HepG2 (cell line): Measurements from ENCODE around the gene ELMO2. TPM values are rescaled to one million over a fixed set of nuclear protein-coding genes. Genes with fewer than 3 reads are reported as not detected.

Source experiments
- ATAC-seq: fragments of 200-7000 bp; cut with Tn5 transposase; 3 replicates; pipeline ENCODE4 v1.9.1; 2020; ENCODE audit warnings: mild to moderate bottlenecking, moderate library complexity
- BruUV-seq: library from RNA; stranded (reverse); fragments of 400-500 nt; replicated peaks from 2 replicates; lab custom pipeline; 2021; lab: Mats Ljungman, UMichigan
- CTCF ChIA-PET: fragments of 300-600 bp; formaldehyde crosslinking; extraction: SDS; loops from one replicate; lab custom pipeline; 2021; ENCODE audit warnings: low total read pairs, inconsistent platforms, low intra/inter-chr PET ratio; lab: Yijun Ruan, JAX
- POLR2A ChIA-PET: fragments of 350-600 bp; sonication (Branson Sonifier 250); formaldehyde crosslinking; loops from one replicate; lab custom pipeline; 2020; ENCODE audit warnings: antibody characterized with exemption, inconsistent platforms; lab: Yijun Ruan, JAX
- DNase-seq: peaks from one replicate; pipeline ENCODE4 v3.0.0-alpha.2; 2015; ENCODE audit warnings: low spot score
- FAIRE-seq: peaks from 3 replicates; lab custom pipeline; 2011; peaks lifted over from hg19 to GRCh38; lab: Jason Lieb, UNC
- H2AFZ ChIP-seq: one replicate; pipeline ENCODE4 v1.6.1; 2011; ENCODE audit warnings: low read length, inconsistent platforms
- H3K27ac ChIP-seq: fragments of 300-600 bp; 3 replicates; pipeline ENCODE4 v1.8.0; 2011; ENCODE audit warnings: mixed run types, mild to moderate bottlenecking, mixed read lengths, low read length, inconsistent platforms; ENCODE audit not compliant: insufficient read depth; ENCODE audit errors: extremely low read length
- H3K27me3 ChIP-seq, 2 experiments: fragments of 200-600 bp in 1 of 2; 2 replicates in 1 of 2; 3 replicates in 1 of 2; pipeline versions ENCODE4 v1.6.0 to v1.8.0; 2011; ENCODE audit warnings: low read length in 2 of 2, mild to moderate bottlenecking in 2 of 2, moderate library complexity in 2 of 2, inconsistent platforms in 1 of 2; ENCODE audit not compliant: insufficient read depth in 2 of 2, control insufficient read depth in 1 of 2
- H3K36me3 ChIP-seq, 2 experiments: fragments of 200-600 bp in 1 of 2; replicated peaks in 1 of 2; 2 replicates in 1 of 2; 3 replicates in 1 of 2; pipeline versions ENCODE4 v1.5.1 to v1.8.0; 2011; ENCODE audit warnings: low read length in 2 of 2, inconsistent platforms in 1 of 2; ENCODE audit not compliant: insufficient read depth in 2 of 2, control insufficient read depth in 1 of 2
- H3K4me1 ChIP-seq: 2 replicates; pipeline ENCODE4 v1.5.1; 2012; ENCODE audit warnings: low read length, inconsistent platforms; ENCODE audit not compliant: insufficient read depth
- H3K4me2 ChIP-seq: 2 replicates; pipeline ENCODE4 v1.6.0; 2011; ENCODE audit warnings: low read depth, low read length, inconsistent platforms
- H3K4me3 ChIP-seq, 3 experiments: fragments of 200-600 bp in 1 of 3; sonication (generic), shearing (Covaris generic) in 1 of 3; replicated peaks in 1 of 3; 2 replicates each; pipeline ENCODE4 v1.5.1; 2011 to 2016; ENCODE audit warnings: low read length in 3 of 3, inconsistent platforms in 2 of 3, low read depth in 2 of 3, mild to moderate bottlenecking in 2 of 3, control low read depth in 1 of 3, mixed read lengths in 1 of 3; ENCODE audit not compliant: insufficient read depth in 1 of 3
- H3K79me2 ChIP-seq: one replicate; pipeline ENCODE4 v1.6.1; 2011; ENCODE audit warnings: low read length, inconsistent platforms; ENCODE audit not compliant: insufficient read depth
- H3K9ac ChIP-seq: 2 replicates; pipeline ENCODE4 v1.6.0; 2011; ENCODE audit warnings: mild to moderate bottlenecking, low read depth, low read length, inconsistent platforms; ENCODE audit not compliant: insufficient read depth
- H3K9me3 ChIP-seq: 2 replicates; pipeline ENCODE4 v1.5.1; 2012; ENCODE audit warnings: mild to moderate bottlenecking, low read length
- H4K20me1 ChIP-seq: 2 replicates; pipeline ENCODE4 v1.6.0; 2011; ENCODE audit warnings: inconsistent platforms, mild to moderate bottlenecking, low read length, moderate library complexity; ENCODE audit not compliant: insufficient read depth
- EED ChIP-seq: sonication (generic); formaldehyde crosslinking; IDR thresholded peaks from 2 replicates; pipeline ENCODE4 v1.5.0; 2020; ENCODE audit warnings: mild to moderate bottlenecking, missing genetic modification reagents
- JUND ChIP-seq: sonication (generic); formaldehyde crosslinking; IDR thresholded peaks from 2 replicates; pipeline ENCODE4 v1.8.0; 2022; ENCODE audit warnings: mild to moderate bottlenecking, missing genetic modification reagents
- MXI1 ChIP-seq: IDR thresholded peaks from 3 replicates; pipeline ENCODE4 v1.6.1; 2012; ENCODE audit warnings: low read depth, low read length, inconsistent platforms, borderline replicate concordance
- POLR2G ChIP-seq: fragments of 200-400 bp; formaldehyde crosslinking; IDR thresholded peaks from 2 replicates; pipeline ENCODE4 v1.6.1; 2018; ENCODE audit warnings: mild to moderate bottlenecking, low read depth, low read length, moderate library complexity
- RNF2 ChIP-seq: fragments of 450-650 bp; conservative IDR thresholded peaks from 2 replicates; pipeline ENCODE4 v1.6.1; 2016; ENCODE audit warnings: low read depth
- SRY ChIP-seq: sonication (generic); formaldehyde crosslinking; IDR thresholded peaks from 2 replicates; pipeline ENCODE4 v1.8.0; 2022; ENCODE audit warnings: mild to moderate bottlenecking, missing genetic modification reagents
- ZBTB7B ChIP-seq: sonication (generic); formaldehyde crosslinking; IDR thresholded peaks from 2 replicates; pipeline ENCODE4 v1.4.0; 2020; ENCODE audit warnings: missing genetic modification reagents
- ZNF556 ChIP-seq: sonication (generic); formaldehyde crosslinking; IDR thresholded peaks from 2 replicates; pipeline ENCODE4 v1.4.0; 2020; ENCODE audit warnings: mild to moderate bottlenecking, missing genetic modification reagents, borderline replicate concordance
- ZSCAN22 ChIP-seq: sonication (generic); formaldehyde crosslinking; IDR thresholded peaks from 2 replicates; pipeline ENCODE4 v1.4.0; 2020; ENCODE audit warnings: mild to moderate bottlenecking, missing genetic modification reagents
- WGBS: methylation state at CpG from one replicate; pipeline ENCODE4 v1.1.6; 2017; ENCODE audit warnings: low lambda C conversion rate; 5-methylcytosine and 5-hydroxymethylcytosine counted together
- in situ Hi-C: cut with HindIII; loops from 2 replicates; pipeline ENCODE4 v1.10.0; 2017; ENCODE audit warnings: low pct_unique_long_range_greater_than_20kb; ENCODE audit not compliant: extremely low pct_ligation_motif_present
- intact Hi-C: fragments of 100-400 bp; cut with micrococcal nuclease; formaldehyde crosslinking; loops from one replicate; pipeline ENCODE4 v1.10.0; 2022; ENCODE audit not compliant: unreplicated experiment
- polyA plus RNA-seq, 8 experiments: library from polyadenylated mRNA; depleted of rRNA in 3 of 8; stranded (reverse) in 7 of 8; unstranded in 1 of 8; fragments of >200 nt; fragmentation: Illumina TruSeq in 4 of 8; extraction: Trizol in 4 of 8; gene quantifications; 2 replicates each; pipeline versions ENCODE4 v1.2.1 to v1.2.3, GENCODE V29; 2011 to 2016; ENCODE audit warnings: low read depth in 4 of 8, missing spikeins in 1 of 8, mixed read lengths in 1 of 8; ENCODE audit not compliant: insufficient read depth in 1 of 8
- total RNA-seq, 5 experiments: library from RNA; depleted of rRNA; stranded (reverse); fragments of >200 nt; fragmentation: Illumina TruSeq; extraction: Trizol; gene quantifications; 2 replicates each; pipeline ENCODE4 v1.2.3, GENCODE V29; 2016; ENCODE audit warnings: low read depth in 1 of 5
- TF ChIP-seq, protein P1 (sequence below): sonication (generic); formaldehyde crosslinking; IDR thresholded peaks from 2 replicates; pipeline ENCODE4 v1.5.1; 2020; ENCODE audit warnings: mild to moderate bottlenecking, missing genetic modification reagents
- TF ChIP-seq, protein P2 (sequence below): sonication (generic); formaldehyde crosslinking; IDR thresholded peaks from one replicate; pipeline ENCODE4 v1.5.1; 2020; ENCODE audit warnings: mild to moderate bottlenecking, missing genetic modification reagents; ENCODE audit errors: not compliant biosample characterization

ELMO2 gene
- total and polyA plus RNA-seq, 2 of the 13 experiments (the other 11 are each of a cell fraction or from before 2014, with no cell fraction given) = 30.6 to 35.7 TPM

DNA sequence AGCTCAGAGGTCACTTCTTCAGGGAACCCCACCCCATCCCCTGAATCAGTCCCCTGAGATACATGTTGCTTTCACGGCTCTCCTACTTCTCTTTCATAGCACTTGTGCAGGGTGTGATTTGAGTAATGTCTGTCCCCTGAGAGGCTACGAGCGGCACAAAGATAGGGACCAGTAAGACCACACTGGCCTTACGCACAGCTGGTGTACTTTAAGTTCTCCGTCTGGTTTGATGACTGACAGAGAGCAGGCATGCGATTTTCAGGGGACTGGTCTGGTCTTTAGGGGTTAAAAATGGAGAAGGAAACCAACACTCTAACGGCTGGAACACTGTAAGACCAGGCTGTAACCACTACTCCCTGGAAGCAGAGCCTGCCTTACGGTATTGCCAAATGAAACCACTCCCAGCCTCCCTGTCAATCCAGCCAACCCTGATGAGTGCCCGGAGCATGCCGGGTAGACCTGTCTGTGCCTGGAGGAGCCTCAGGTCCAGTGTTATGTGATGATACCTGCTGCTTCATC, 47.1 kb downstream of the ELMO2 start (continued):
- TF ChIP-seq ZSCAN22 (CRISPR knock-in tag) (no peak), JUND (CRISPR knock-in tag) (no peak), SRY (CRISPR knock-in tag) (no peak), RNF2 (no peak), ZBTB7B (no peak), POLR2G (0 out of 2 replicates have a peak, but pooled peaks have one; percentile 7)
- TF ChIP-seq, protein P1, sequence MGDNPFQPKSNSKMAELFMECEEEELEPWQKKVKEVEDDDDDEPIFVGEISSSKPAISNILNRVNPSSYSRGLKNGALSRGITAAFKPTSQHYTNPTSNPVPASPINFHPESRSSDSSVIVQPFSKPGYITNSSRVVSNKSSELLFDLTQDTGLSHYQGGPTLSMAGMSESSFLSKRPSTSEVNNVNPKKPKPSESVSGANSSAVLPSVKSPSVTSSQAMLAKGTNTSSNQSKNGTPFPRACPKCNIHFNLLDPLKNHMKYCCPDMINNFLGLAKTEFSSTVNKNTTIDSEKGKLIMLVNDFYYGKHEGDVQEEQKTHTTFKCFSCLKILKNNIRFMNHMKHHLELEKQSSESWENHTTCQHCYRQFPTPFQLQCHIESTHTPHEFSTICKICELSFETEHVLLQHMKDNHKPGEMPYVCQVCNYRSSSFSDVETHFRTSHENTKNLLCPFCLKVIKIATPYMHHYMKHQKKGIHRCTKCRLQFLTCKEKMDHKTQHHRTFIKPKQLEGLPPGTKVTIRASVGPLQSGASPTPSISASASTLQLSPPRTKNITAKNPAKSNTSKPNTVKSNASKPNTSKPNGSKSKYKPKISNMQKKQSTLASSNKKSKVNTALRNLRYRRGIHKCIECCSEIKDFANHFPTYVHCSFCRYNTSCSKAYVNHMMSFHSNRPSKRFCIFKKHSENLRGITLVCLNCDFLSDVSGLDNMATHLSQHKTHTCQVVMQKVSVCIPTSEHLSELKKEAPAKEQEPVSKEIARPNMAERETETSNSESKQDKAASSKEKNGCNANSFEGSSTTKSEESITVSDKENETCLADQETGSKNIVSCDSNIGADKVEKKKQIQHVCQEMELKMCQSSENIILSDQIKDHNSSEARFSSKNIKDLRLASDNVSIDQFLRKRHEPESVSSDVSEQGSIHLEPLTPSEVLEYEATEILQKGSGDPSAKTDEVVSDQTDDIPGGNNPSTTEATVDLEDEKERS (CRISPR knock-in tag) = no peak

DNA sequence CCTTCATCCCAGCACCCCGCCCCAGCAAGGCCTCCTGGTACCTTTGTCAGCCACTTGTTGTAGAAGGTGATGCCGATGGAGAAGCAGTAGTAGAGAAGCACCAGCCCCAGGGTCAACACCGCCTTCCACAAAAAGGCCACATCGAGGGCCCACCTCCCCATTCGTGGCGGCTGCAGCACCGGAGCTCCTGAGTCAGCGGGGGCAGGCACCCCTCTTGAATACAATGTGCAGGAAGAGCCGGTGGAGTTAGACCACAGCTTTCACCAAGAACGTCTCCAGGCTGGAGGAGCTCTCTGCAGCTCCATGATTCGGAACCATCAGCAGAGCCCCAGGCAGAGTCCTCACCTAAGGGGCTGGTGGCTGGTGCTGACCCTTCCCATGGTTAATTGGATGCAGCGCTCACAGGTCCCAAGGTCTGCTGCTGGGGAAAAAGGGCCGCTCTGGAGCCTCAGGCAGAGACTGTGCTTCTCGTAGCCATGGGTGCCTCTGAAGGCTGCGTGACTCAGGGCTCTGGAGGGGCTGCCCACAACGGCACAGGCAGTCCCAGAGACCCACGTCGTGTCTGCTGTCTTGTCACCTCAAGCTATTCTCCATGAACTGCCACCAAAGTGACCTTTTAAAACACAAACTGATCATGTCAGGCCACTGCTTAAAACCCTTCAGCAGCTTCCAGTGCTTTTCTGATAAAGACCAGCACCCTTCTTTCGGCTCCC, 47.9 kb downstream of the ELMO2 start:
- Histone ChIP-seq H3K27ac (no peak overlapping the region), H3K4me2 (no peak overlapping the region), H3K9me3 (no peaks in the 10 kb centered on the region), H3K4me1 (peaks cover 36% of the 10 kb centered on the region), H3K27me3 (no peaks in the 10 kb centered on the region; a peak in 1 of 5 replicates), H3K4me3 (no peak overlapping the region), H3K79me2 (peaks cover 21% of the 10 kb centered on the region), H4K20me1 (peaks cover 9% of the 10 kb centered on the region), H3K36me3 (peaks cover 18 to 21% of the 10 kb centered on the region in 2 experiments; a peak in 4 of 5 replicates), H2AFZ (no peak overlapping the region), H3K9ac (no peak overlapping the region)
- DNase-seq (no peak), FAIRE-seq (no peak), ATAC-seq (no peak)
- in situ Hi-C loops (loop anchor here (25.0 kb wide), 1 partner anchor 571 kb away; the partner anchor contains the start of genes DNTTIP1 and WFDC3), intact Hi-C loops (no loop called here)
- BruUV-seq = no TSS peak
- 98% methylated on average over 19 of the region's 19 CpGs for WGBS
- CTCF ChIA-PET = no interaction called here
- POLR2A ChIA-PET = interaction anchor here (0.6 to 1.2 kb wide), 2 partner anchors 12 to 48 kb away, joined by 3 to 4 read pairs; partner anchors contain the start of gene ELMO2
- TF ChIP-seq, protein P2, sequence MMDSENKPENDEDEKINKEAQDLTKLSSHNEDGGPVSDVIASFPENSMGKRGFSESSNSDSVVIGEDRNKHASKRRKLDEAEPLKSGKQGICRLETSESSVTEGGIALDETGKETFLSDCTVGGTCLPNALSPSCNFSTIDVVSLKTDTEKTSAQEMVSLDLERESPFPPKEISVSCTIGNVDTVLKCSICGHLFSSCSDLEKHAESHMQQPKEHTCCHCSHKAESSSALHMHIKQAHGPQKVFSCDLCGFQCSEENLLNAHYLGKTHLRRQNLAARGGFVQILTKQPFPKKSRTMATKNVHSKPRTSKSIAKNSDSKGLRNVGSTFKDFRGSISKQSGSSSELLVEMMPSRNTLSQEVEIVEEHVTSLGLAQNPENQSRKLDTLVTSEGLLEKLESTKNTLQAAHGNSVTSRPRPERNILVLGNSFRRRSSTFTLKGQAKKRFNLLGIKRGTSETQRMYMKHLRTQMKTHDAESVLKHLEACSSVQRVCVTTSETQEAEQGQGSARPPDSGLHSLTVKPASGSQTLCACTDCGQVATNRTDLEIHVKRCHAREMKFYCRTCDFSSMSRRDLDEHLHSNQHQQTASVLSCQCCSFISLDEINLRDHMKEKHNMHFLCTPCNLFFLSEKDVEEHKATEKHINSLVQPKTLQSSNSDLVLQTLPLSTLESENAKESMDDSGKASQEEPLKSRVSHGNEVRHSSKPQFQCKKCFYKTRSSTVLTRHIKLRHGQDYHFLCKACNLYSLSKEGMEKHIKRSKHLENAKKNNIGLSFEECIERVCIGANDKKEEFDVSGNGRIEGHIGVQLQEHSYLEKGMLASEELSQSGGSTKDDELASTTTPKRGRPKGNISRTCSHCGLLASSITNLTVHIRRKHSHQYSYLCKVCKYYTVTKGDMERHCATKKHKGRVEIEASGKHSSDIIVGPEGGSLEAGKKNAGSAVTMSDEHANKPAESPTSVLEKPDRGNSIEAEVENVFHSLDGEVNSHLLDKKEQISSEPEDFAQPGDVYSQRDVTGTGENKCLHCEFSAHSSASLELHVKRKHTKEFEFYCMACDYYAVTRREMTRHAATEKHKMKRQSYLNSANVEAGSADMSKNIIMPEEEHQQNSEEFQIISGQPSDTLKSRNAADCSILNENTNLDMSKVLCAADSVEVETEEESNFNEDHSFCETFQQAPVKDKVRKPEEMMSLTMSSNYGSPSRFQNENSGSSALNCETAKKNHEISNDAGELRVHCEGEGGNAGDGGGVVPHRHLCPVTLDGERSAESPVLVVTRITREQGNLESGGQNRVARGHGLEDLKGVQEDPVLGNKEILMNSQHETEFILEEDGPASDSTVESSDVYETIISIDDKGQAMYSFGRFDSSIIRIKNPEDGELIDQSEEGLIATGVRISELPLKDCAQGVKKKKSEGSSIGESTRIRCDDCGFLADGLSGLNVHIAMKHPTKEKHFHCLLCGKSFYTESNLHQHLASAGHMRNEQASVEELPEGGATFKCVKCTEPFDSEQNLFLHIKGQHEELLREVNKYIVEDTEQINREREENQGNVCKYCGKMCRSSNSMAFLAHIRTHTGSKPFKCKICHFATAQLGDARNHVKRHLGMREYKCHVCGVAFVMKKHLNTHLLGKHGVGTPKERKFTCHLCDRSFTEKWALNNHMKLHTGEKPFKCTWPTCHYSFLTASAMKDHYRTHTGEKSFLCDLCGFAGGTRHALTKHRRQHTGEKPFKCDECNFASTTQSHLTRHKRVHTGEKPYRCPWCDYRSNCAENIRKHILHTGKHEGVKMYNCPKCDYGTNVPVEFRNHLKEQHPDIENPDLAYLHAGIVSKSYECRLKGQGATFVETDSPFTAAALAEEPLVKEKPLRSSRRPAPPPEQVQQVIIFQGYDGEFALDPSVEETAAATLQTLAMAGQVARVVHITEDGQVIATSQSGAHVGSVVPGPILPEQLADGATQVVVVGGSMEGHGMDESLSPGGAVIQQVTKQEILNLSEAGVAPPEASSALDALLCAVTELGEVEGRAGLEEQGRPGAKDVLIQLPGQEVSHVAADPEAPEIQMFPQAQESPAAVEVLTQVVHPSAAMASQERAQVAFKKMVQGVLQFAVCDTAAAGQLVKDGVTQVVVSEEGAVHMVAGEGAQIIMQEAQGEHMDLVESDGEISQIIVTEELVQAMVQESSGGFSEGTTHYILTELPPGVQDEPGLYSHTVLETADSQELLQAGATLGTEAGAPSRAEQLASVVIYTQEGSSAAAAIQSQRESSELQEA (CRISPR knock-in tag) = no peak
- no peak for TF ChIP-seq MXI1
- TF ChIP-seq ZNF556 (CRISPR knock-in tag) = no peak
- 0 out of 2 replicates have a peak, but pooled peaks have one; percentile 37 for TF ChIP-seq EED (CRISPR knock-in tag)
